WTC11 (cell line): ENCODE data around the gene GNPNAT1.

Source experiments
- NFE2L1 ChIP-seq: sonication (generic); formaldehyde crosslinking; IDR thresholded peaks from 2 replicates; pipeline ENCODE4 v1.8.1; 2023; ENCODE audit warnings: missing genetic modification reagents
- RELA ChIP-seq: sonication (generic); formaldehyde crosslinking; IDR thresholded peaks from 2 replicates; pipeline ENCODE4 v1.8.1; 2022; ENCODE audit warnings: missing genetic modification reagents, mild to moderate bottlenecking, borderline replicate concordance
- ZNF121 ChIP-seq: sonication (generic); formaldehyde crosslinking; IDR thresholded peaks from 2 replicates; pipeline ENCODE4 v1.8.0; 2023; ENCODE audit warnings: missing genetic modification reagents
- ZNF232 ChIP-seq: sonication (generic); formaldehyde crosslinking; IDR thresholded peaks from 2 replicates; pipeline ENCODE4 v1.8.0; 2022; ENCODE audit warnings: mild to moderate bottlenecking, missing genetic modification reagents
- ZNF416 ChIP-seq: fragments of 250-450 bp; sonication (Bioruptor Pico); IDR thresholded peaks from 2 replicates; pipeline ENCODE4 v1.9.0; 2021; ENCODE audit warnings: mild to moderate bottlenecking, inconsistent platforms
- ZNF423 ChIP-seq: fragments of 250-450 bp; sonication (Bioruptor Pico); IDR thresholded peaks from 2 replicates; pipeline ENCODE4 v2.1.2; 2022; ENCODE audit warnings: mild to moderate bottlenecking, moderate library complexity
- TF ChIP-seq, protein P1 (sequence below): sonication (generic); formaldehyde crosslinking; IDR thresholded peaks from 2 replicates; pipeline ENCODE4 v1.8.1; 2022; ENCODE audit warnings: low read depth, mild to moderate bottlenecking, moderate library complexity, missing genetic modification reagents, borderline replicate concordance
- TF ChIP-seq, protein P2 (sequence below): sonication (generic); formaldehyde crosslinking; IDR thresholded peaks from 2 replicates; pipeline ENCODE4 v1.8.0; 2023; ENCODE audit warnings: missing genetic modification reagents, mild to moderate bottlenecking, borderline replicate concordance
- TF ChIP-seq, protein P3 (sequence below): fragments of 200-600 bp; IDR thresholded peaks from 2 replicates; pipeline ENCODE4 v1.8.0; 2022; ENCODE audit warnings: antibody characterized with exemption
- TF ChIP-seq, protein P4 (sequence below): sonication (generic); formaldehyde crosslinking; IDR thresholded peaks from 2 replicates; pipeline ENCODE4 v1.8.0; 2022; ENCODE audit warnings: mild to moderate bottlenecking, missing genetic modification reagents
- TF ChIP-seq, protein P5 (sequence below): sonication (generic); formaldehyde crosslinking; IDR thresholded peaks from 2 replicates; pipeline ENCODE4 v1.8.0; 2023; ENCODE audit warnings: missing genetic modification reagents
- TF ChIP-seq, protein P6 (sequence below): sonication (generic); formaldehyde crosslinking; IDR thresholded peaks from 2 replicates; pipeline ENCODE4 v1.8.0; 2022; ENCODE audit warnings: mild to moderate bottlenecking, missing genetic modification reagents

DNA sequence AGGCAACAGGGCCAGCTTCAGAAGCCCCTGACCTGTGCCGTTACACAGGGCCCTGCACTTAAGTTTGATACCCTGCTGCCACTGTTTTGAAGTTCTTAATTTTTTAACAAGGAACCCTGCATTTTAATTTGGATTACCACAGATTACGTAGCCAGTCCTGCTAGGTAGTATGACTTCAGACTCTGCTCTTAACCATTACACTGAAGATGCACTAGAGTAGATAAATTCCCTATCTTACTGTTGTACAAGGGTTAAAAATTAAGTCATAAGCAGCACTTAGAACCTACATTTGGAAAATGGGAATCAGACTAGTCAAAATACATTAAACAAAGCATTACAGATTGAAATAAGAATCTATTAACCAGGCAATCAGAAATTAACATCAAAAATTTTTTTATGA, 2.3 kb downstream of the GNPNAT1 start:
- TF ChIP-seq, protein P1, sequence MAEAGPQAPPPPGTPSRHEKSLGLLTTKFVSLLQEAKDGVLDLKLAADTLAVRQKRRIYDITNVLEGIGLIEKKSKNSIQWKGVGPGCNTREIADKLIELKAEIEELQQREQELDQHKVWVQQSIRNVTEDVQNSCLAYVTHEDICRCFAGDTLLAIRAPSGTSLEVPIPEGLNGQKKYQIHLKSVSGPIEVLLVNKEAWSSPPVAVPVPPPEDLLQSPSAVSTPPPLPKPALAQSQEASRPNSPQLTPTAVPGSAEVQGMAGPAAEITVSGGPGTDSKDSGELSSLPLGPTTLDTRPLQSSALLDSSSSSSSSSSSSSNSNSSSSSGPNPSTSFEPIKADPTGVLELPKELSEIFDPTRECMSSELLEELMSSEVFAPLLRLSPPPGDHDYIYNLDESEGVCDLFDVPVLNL (CRISPR knock-in tag): no peak
- TF ChIP-seq ZNF416 (CRISPR knock-in tag) (no peak), NFE2L1 (no peak), ZNF232 (CRISPR knock-in tag) (no peak), ZNF121 (CRISPR knock-in tag) (no peak), ZNF423 (no peak), RELA (CRISPR knock-in tag) (no peak)
- TF ChIP-seq, protein P2, sequence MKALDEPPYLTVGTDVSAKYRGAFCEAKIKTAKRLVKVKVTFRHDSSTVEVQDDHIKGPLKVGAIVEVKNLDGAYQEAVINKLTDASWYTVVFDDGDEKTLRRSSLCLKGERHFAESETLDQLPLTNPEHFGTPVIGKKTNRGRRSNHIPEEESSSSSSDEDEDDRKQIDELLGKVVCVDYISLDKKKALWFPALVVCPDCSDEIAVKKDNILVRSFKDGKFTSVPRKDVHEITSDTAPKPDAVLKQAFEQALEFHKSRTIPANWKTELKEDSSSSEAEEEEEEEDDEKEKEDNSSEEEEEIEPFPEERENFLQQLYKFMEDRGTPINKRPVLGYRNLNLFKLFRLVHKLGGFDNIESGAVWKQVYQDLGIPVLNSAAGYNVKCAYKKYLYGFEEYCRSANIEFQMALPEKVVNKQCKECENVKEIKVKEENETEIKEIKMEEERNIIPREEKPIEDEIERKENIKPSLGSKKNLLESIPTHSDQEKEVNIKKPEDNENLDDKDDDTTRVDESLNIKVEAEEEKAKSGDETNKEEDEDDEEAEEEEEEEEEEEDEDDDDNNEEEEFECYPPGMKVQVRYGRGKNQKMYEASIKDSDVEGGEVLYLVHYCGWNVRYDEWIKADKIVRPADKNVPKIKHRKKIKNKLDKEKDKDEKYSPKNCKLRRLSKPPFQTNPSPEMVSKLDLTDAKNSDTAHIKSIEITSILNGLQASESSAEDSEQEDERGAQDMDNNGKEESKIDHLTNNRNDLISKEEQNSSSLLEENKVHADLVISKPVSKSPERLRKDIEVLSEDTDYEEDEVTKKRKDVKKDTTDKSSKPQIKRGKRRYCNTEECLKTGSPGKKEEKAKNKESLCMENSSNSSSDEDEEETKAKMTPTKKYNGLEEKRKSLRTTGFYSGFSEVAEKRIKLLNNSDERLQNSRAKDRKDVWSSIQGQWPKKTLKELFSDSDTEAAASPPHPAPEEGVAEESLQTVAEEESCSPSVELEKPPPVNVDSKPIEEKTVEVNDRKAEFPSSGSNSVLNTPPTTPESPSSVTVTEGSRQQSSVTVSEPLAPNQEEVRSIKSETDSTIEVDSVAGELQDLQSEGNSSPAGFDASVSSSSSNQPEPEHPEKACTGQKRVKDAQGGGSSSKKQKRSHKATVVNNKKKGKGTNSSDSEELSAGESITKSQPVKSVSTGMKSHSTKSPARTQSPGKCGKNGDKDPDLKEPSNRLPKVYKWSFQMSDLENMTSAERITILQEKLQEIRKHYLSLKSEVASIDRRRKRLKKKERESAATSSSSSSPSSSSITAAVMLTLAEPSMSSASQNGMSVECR (CRISPR knock-in tag): no peak
- TF ChIP-seq, protein P3, sequence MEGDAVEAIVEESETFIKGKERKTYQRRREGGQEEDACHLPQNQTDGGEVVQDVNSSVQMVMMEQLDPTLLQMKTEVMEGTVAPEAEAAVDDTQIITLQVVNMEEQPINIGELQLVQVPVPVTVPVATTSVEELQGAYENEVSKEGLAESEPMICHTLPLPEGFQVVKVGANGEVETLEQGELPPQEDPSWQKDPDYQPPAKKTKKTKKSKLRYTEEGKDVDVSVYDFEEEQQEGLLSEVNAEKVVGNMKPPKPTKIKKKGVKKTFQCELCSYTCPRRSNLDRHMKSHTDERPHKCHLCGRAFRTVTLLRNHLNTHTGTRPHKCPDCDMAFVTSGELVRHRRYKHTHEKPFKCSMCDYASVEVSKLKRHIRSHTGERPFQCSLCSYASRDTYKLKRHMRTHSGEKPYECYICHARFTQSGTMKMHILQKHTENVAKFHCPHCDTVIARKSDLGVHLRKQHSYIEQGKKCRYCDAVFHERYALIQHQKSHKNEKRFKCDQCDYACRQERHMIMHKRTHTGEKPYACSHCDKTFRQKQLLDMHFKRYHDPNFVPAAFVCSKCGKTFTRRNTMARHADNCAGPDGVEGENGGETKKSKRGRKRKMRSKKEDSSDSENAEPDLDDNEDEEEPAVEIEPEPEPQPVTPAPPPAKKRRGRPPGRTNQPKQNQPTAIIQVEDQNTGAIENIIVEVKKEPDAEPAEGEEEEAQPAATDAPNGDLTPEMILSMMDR: no peak
- TF ChIP-seq, protein P4, sequence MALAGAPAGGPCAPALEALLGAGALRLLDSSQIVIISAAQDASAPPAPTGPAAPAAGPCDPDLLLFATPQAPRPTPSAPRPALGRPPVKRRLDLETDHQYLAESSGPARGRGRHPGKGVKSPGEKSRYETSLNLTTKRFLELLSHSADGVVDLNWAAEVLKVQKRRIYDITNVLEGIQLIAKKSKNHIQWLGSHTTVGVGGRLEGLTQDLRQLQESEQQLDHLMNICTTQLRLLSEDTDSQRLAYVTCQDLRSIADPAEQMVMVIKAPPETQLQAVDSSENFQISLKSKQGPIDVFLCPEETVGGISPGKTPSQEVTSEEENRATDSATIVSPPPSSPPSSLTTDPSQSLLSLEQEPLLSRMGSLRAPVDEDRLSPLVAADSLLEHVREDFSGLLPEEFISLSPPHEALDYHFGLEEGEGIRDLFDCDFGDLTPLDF (CRISPR knock-in tag): no peak
- TF ChIP-seq, protein P5, sequence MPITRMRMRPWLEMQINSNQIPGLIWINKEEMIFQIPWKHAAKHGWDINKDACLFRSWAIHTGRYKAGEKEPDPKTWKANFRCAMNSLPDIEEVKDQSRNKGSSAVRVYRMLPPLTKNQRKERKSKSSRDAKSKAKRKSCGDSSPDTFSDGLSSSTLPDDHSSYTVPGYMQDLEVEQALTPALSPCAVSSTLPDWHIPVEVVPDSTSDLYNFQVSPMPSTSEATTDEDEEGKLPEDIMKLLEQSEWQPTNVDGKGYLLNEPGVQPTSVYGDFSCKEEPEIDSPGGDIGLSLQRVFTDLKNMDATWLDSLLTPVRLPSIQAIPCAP: no peak
- TF ChIP-seq, protein P6, sequence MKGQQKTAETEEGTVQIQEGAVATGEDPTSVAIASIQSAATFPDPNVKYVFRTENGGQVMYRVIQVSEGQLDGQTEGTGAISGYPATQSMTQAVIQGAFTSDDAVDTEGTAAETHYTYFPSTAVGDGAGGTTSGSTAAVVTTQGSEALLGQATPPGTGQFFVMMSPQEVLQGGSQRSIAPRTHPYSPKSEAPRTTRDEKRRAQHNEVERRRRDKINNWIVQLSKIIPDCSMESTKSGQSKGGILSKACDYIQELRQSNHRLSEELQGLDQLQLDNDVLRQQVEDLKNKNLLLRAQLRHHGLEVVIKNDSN: no peak
